SK-N-MC (cell line): ENCODE results near the gene PPP1R12C.

Source experiments
- EZH2 ChIP-seq: fragments of 200-600 bp; sonication (generic); IDR thresholded peaks from one replicate; pipeline ENCODE4 v1.6.1; 2017; ENCODE audit warnings: antibody characterized with exemption
- FOXP2 ChIP-seq: optimal IDR thresholded peaks from 2 replicates; pipeline ENCODE3; 2011; ENCODE audit warnings: mild to moderate bottlenecking, moderate library complexity; ENCODE audit not compliant: insufficient read depth; ENCODE audit errors: extremely low read length, control extremely low read depth
- POLR2AphosphoS5 ChIP-seq: IDR thresholded peaks from 2 replicates; pipeline ENCODE4 v1.6.1; 2012; ENCODE audit warnings: mild to moderate bottlenecking, low read depth, low read length, borderline replicate concordance

- TF ChIP-seq EZH2, result no peak
- TF ChIP-seq POLR2AphosphoS5, result no peak
- no peak for TF ChIP-seq FOXP2
These were observed 69.5 kb downstream of the PPP1R12C start for GRCh38 chr19:55047951-55048350.
